ENCODE results near the gene MYO9B. TPM values are rescaled to one million over a fixed set of nuclear protein-coding genes. Genes with fewer than 3 reads are reported as not detected.

The MYO9B gene
- total and polyA plus RNA-seq, 2 of the 13 experiments (the other 11 are each of a cell fraction or from before 2014, with no cell fraction given) = 18.0 to 18.3 TPM

GRCh38 chr19:17159466-17160393 is 84.2 kb downstream of the MYO9B start:
- POLR2A ChIA-PET = interaction anchor here (0.7 kb wide), 1 partner anchor 146 kb away, joined by 5 read pairs; no protein-coding TSS in a partner anchor
- peaks cover 13% of the 10 kb centered on the region for H3K4me1 ChIP-seq (ENCODE audit: insufficient read depth, low read length)
- peak; percentile 85 for FAIRE-seq
- intact Hi-C loops (cut with micrococcal nuclease; ENCODE audit: unreplicated experiment) = loop anchor here (5.0 kb wide), 1 partner anchor 217 kb away; no protein-coding TSS in a partner anchor
- H3K9ac ChIP-seq (ENCODE audit: insufficient read depth, low read depth, low read length) = peak overlapping the region; percentile 21; the same call in 1 of the 2 replicates
- no peaks in the 10 kb centered on the region for H3K79me2 ChIP-seq (ENCODE audit: insufficient read depth, low read length)
- H3K36me3 ChIP-seq (replicated peaks in 1 of 2; ENCODE audit: control insufficient read depth in 1 of 2, insufficient read depth in 2 of 2, low read length in 2 of 2) = peaks cover 6 to 38% of the 10 kb centered on the region in 2 experiments; a peak in 4 of 5 replicates
- peak; percentile 56 for DNase-seq (ENCODE audit: low spot score)
- peak overlapping the region in 1 of 3 experiments; percentile 11; a peak in 1 of 6 replicates for H3K4me3 ChIP-seq (replicated peaks in 1 of 3; ENCODE audit: insufficient read depth in 1 of 3, low read depth in 2 of 3, low read length in 3 of 3)
- H3K4me2 ChIP-seq (ENCODE audit: low read depth, low read length) = peak overlapping the region; percentile 61
- H4K20me1 ChIP-seq (ENCODE audit: insufficient read depth, low read length) = no peaks in the 10 kb centered on the region
- peak; percentile 92 for ATAC-seq
- H3K27ac ChIP-seq (ENCODE audit: extremely low read length, insufficient read depth, low read length) = peak overlapping the region; percentile 73
- CTCF ChIA-PET (ENCODE audit: low intra/inter-chr PET ratio, low total read pairs) = no interaction called here
- H3K9me3 ChIP-seq (ENCODE audit: low read length) = no peaks in the 10 kb centered on the region
- in situ Hi-C loops (cut with HindIII; ENCODE audit: extremely low pct_ligation_motif_present, low pct_unique_long_range_greater_than_20kb) = no loop called here
- H2AFZ ChIP-seq (ENCODE audit: low read length) = no peak overlapping the region
- H3K27me3 ChIP-seq (ENCODE audit: control insufficient read depth in 1 of 2, insufficient read depth in 2 of 2, low read length in 2 of 2) = no peaks in the 10 kb centered on the region
- WGBS (ENCODE audit: low lambda C conversion rate) = 48% methylated on average over 7 of the region's 9 CpGs
- no TSS peak for BruUV-seq (replicated peaks)
- TF ChIP-seq ZBTB1 (CRISPR knock-in tag; IDR thresholded peaks at IDR 0.05; ENCODE audit: borderline replicate concordance) (no peak), BCL3 (CRISPR knock-in tag; IDR thresholded peaks at IDR 0.05) (0 out of 2 replicates have a peak, but pooled peaks have one; percentile 30), ZBTB40 (IDR thresholded peaks at IDR 0.05) (peak; percentile 98), ZBTB40 (CRISPR knock-in tag; IDR thresholded peaks at IDR 0.05) (peak; percentile 100), ZNF260 (CRISPR knock-in tag; IDR thresholded peaks at IDR 0.05; ENCODE audit: borderline replicate concordance, low read depth) (no peak), PAXIP1 (CRISPR knock-in tag; conservative IDR thresholded peaks at IDR 0.05) (peak; percentile 62; the same call in 1 of the 2 replicates), LCORL (IDR thresholded peaks at IDR 0.05) (no peak), LCORL (CRISPR knock-in tag; IDR thresholded peaks at IDR 0.05) (peak; percentile 80)
